ENCODE measurements around the gene CAVIN2.

GRCh38 chr2:191847764-191848163 is 876 bp upstream of the CAVIN2 start:
- TF ChIP-seq POLR2A (IDR thresholded peaks at IDR 0.05) = no peak
- TF ChIP-seq CTCF (IDR thresholded peaks at IDR 0.05) = no peak
- no peak for TF ChIP-seq EP300 (IDR thresholded peaks at IDR 0.05)
